CD4-positive, alpha-beta T cell (primary cell): ENCODE measurements around the gene BHMT2. TPM values are rescaled to one million over a fixed set of nuclear protein-coding genes. Genes with fewer than 3 reads are reported as not detected.

Experiments
- ATAC-seq: fragments of 200-7000 bp; cut with Tn5 transposase; one replicate; pipeline ENCODE4 v1.10.0; 2022; ENCODE audit warnings: mild to moderate bottlenecking; ENCODE audit not compliant: poor library complexity
- CTCF ChIA-PET: fragments of 350-600 bp; sonication (Branson Sonifier 250); formaldehyde crosslinking; loops from one replicate; lab custom pipeline; 2021; ENCODE audit warnings: antibody characterized with exemption, inconsistent platforms; lab: Charles Lee
- POLR2A ChIA-PET: fragments of 350-600 bp; sonication (Branson Sonifier 250); formaldehyde crosslinking; loops from one replicate; lab custom pipeline; 2021; ENCODE audit warnings: antibody characterized with exemption, inconsistent platforms; lab: Charles Lee
- DNase-seq, 14 experiments: peaks; one replicate each; pipeline ENCODE4 v3.0.0-alpha.2; 2013 to 2020; ENCODE audit warnings: mixed read lengths in 2 of 14
- H3K27ac ChIP-seq, 2 donors: one replicate each; pipeline versions ENCODE4 v1.5.1 to v1.7.0; 2013; ENCODE audit warnings: low read length in 2 of 2, low read depth in 1 of 2, mild to moderate bottlenecking in 1 of 2
- H3K27me3 ChIP-seq, 2 experiments: 1 replicate in 1 of 2; 2 replicates in 1 of 2; pipeline versions ENCODE4 v1.6.1 to v1.7.0; 2013; ENCODE audit warnings: low read length in 2 of 2, control low read depth in 1 of 2, mild to moderate bottlenecking in 1 of 2, moderate library complexity in 1 of 2; ENCODE audit not compliant: insufficient read depth in 2 of 2, control insufficient read depth in 1 of 2
- H3K36me3 ChIP-seq: one replicate; pipeline ENCODE4 v1.6.1; 2013; ENCODE audit warnings: low read length, control low read depth; ENCODE audit not compliant: insufficient read depth
- H3K4me1 ChIP-seq: one replicate; pipeline ENCODE4 v1.6.1; 2013; ENCODE audit warnings: low read length, control low read depth; ENCODE audit not compliant: insufficient read depth
- H3K4me3 ChIP-seq: one replicate; pipeline ENCODE4 v1.5.1; 2013; ENCODE audit warnings: mild to moderate bottlenecking, low read length, moderate library complexity
- H3K9me3 ChIP-seq, 2 experiments: 1 replicate in 1 of 2; 2 replicates in 1 of 2; pipeline versions ENCODE4 v1.6.1 to v1.7.0; 2013; ENCODE audit warnings: low read length in 2 of 2, mild to moderate bottlenecking in 2 of 2, control low read depth in 1 of 2, moderate library complexity in 1 of 2; ENCODE audit not compliant: control insufficient read depth in 1 of 2, insufficient read depth in 1 of 2
- H3K27ac Mint-ChIP-seq: one replicate; pipeline ENCODE4 v1.8.0; 2020; ENCODE audit warnings: mixed read lengths
- H3K27me3 Mint-ChIP-seq: one replicate; pipeline ENCODE4 v1.8.0; 2021; ENCODE audit warnings: mixed read lengths
- H3K36me3 Mint-ChIP-seq: one replicate; pipeline ENCODE4 v1.8.0; 2021; ENCODE audit warnings: low read depth, mixed read lengths
- H3K4me1 Mint-ChIP-seq: one replicate; pipeline ENCODE4 v1.8.0; 2021; ENCODE audit warnings: low read depth, mixed read lengths
- H3K4me3 Mint-ChIP-seq: one replicate; pipeline ENCODE4 v1.8.0; 2020; ENCODE audit warnings: mild to moderate bottlenecking, mixed read lengths
- H3K9me3 Mint-ChIP-seq: one replicate; pipeline ENCODE4 v1.8.0; 2020; ENCODE audit warnings: mixed read lengths
- CTCF ChIP-seq: fragments of 200-600 bp; IDR thresholded peaks from one replicate; pipeline ENCODE4 v1.8.0; 2022; ENCODE audit warnings: antibody characterized with exemption, mild to moderate bottlenecking
- intact Hi-C, 2 experiments: fragments of 100-400 bp; cut with DNase I in 1 of 2; cut with micrococcal nuclease in 1 of 2; formaldehyde crosslinking; loops; one replicate each; pipeline versions ENCODE4 v1.15.1 to v1.9.0; 2023 to 2025; cut with DNase I, micrococcal nuclease
- total RNA-seq, 174 experiments: library from RNA in 2 of 174; stranded (reverse) in 2 of 174; gene quantifications; one replicate each; pipeline ENCODE4 v1.2.3 and lab custom pipeline; 2021 to 2026

The BHMT2 gene
- total RNA-seq, 2 experiments from 2014 or later, result not detected

GRCh38 chr5:79111960-79112702, 42.6 kb downstream of the BHMT2 start:
- Histone ChIP-seq H3K9me3 (peaks cover 0 to 11% of the 10 kb centered on the region in 2 experiments), H3K27ac (no peak overlapping the region), H3K4me1 (no peaks in the 10 kb centered on the region), H3K36me3 (no peaks in the 10 kb centered on the region), H3K27me3 (peaks cover 24 to 47% of the 10 kb centered on the region in 2 experiments), H3K4me3 (no peak overlapping the region)
- Mint-ChIP-seq H3K4me3 (no peak overlapping the region), H3K27ac (no peak overlapping the region), H3K36me3 (no peaks in the 10 kb centered on the region), H3K4me1 (no peaks in the 10 kb centered on the region), H3K27me3 (peaks cover 79% of the 10 kb centered on the region), H3K9me3 (no peaks in the 10 kb centered on the region)
- intact Hi-C loops, result no loop called here
- POLR2A ChIA-PET, result no interaction called here
- ATAC-seq (no peak), DNase-seq (no peak)
- no peak for TF ChIP-seq CTCF
- CTCF ChIA-PET, result no interaction called here

GRCh38 chr5:79112703-79113058, 43.1 kb downstream of the BHMT2 start:
- H3K4me3 ChIP-seq, result no peak overlapping the region
- Mint-ChIP-seq H3K4me3 (no peak overlapping the region), H3K27ac (no peak overlapping the region), H3K9me3 (no peaks in the 10 kb centered on the region), H3K36me3 (no peaks in the 10 kb centered on the region), H3K4me1 (no peaks in the 10 kb centered on the region), H3K27me3 (peaks cover 76% of the 10 kb centered on the region)
- ChIA-PET POLR2A (no interaction called here), CTCF (no interaction called here)
- H3K9me3 ChIP-seq, result peaks cover 0 to 11% of the 10 kb centered on the region in 2 experiments
- intact Hi-C loops, result no loop called here
- no peak for TF ChIP-seq CTCF
- H3K27ac ChIP-seq, result no peak overlapping the region
- DNase-seq (no peak), ATAC-seq (no peak)
- no peaks in the 10 kb centered on the region for H3K36me3 ChIP-seq
- peaks cover 20 to 47% of the 10 kb centered on the region in 2 experiments for H3K27me3 ChIP-seq
- no peaks in the 10 kb centered on the region for H3K4me1 ChIP-seq

GRCh38 chr5:79119486-79119885, 49.9 kb downstream of the BHMT2 start:
- H3K4me3 Mint-ChIP-seq, result no peak overlapping the region
- H3K9me3 ChIP-seq, result no peaks in the 10 kb centered on the region
- no peaks in the 10 kb centered on the region for H3K9me3 Mint-ChIP-seq
- H3K4me3 ChIP-seq, result no peak overlapping the region
- no peaks in the 10 kb centered on the region for H3K4me1 ChIP-seq
- H3K27ac ChIP-seq, result no peak overlapping the region
- no peaks in the 10 kb centered on the region for H3K36me3 Mint-ChIP-seq
- H3K27me3 Mint-ChIP-seq, result peaks cover 23% of the 10 kb centered on the region
- DNase-seq (no peak), ATAC-seq (no peak)
- H3K27ac Mint-ChIP-seq, result no peak overlapping the region
- H3K4me1 Mint-ChIP-seq, result no peaks in the 10 kb centered on the region
- no peak for TF ChIP-seq CTCF
- ChIA-PET POLR2A (no interaction called here), CTCF (no interaction called here)
- peaks cover 0 to 1% of the 10 kb centered on the region in 2 experiments for H3K27me3 ChIP-seq
- intact Hi-C loops, result no loop called here
- H3K36me3 ChIP-seq, result no peaks in the 10 kb centered on the region
